IMR-90 (cell line): ENCODE data around the gene TMEM204. TPM values are rescaled to one million over a fixed set of nuclear protein-coding genes. Genes with fewer than 3 reads are reported as not detected.

Source experiments
- polyA plus RNA-seq, 3 experiments: library from polyadenylated mRNA; depleted of rRNA; stranded (reverse); fragments of >200 nt; gene quantifications; 2 replicates each; pipeline ENCODE4 v1.2.3, GENCODE V29; 2012; ENCODE audit warnings: low replicate concordance in 1 of 3
- total RNA-seq: library from RNA; depleted of rRNA; stranded (reverse); fragments of >200 nt; gene quantifications from 2 replicates; pipeline ENCODE4 v1.2.3, GENCODE V29; 2012; rRNA removed

Gene TMEM204
- total and polyA plus RNA-seq, 2 of the 4 experiments (the other 2 are of a cell fraction) = 7.0 to 12.3 TPM

Other genes with a start within 250 kb of the TMEM204 start
- gene UBE2I, start 224.0 kb upstream of the TMEM204 start, total RNA-seq = 30.8 and 45.0 TPM in 2 replicates
- 113 and 140 TPM in 2 replicates for gene UBE2I, start 224.0 kb upstream of the TMEM204 start, polyA plus RNA-seq (2012; rRNA removed)
- 0.36 and 0.56 TPM in 2 replicates for gene BAIAP3, start 200.0 kb upstream of the TMEM204 start, total RNA-seq
- 0.65 and 0.77 TPM in 2 replicates for gene BAIAP3, start 200.0 kb upstream of the TMEM204 start, polyA plus RNA-seq (2012; rRNA removed)
- gene TSR3, start 181.8 kb upstream of the TMEM204 start, total RNA-seq = 38.0 and 46.4 TPM in 2 replicates
- 52.9 and 77.8 TPM in 2 replicates for gene TSR3, start 181.8 kb upstream of the TMEM204 start, polyA plus RNA-seq (2012; rRNA removed)
- gene GNPTG, start 181.7 kb upstream of the TMEM204 start, total RNA-seq = 14.7 and 14.9 TPM in 2 replicates
- gene GNPTG, start 181.7 kb upstream of the TMEM204 start, polyA plus RNA-seq (2012; rRNA removed) = 70.8 and 85.2 TPM in 2 replicates
- gene UNKL, start 119.0 kb upstream of the TMEM204 start, total RNA-seq = 3.6 and 4.1 TPM in 2 replicates
- gene UNKL, start 119.0 kb upstream of the TMEM204 start, polyA plus RNA-seq (2012; rRNA removed) = 13.3 and 15.1 TPM in 2 replicates
- gene UQCC4, start 112.9 kb upstream of the TMEM204 start, total RNA-seq = 15.1 and 18.1 TPM in 2 replicates
- gene UQCC4, start 112.9 kb upstream of the TMEM204 start, polyA plus RNA-seq (2012; rRNA removed) = 17.2 and 21.2 TPM in 2 replicates
- not detected in 2 replicates for gene PERCC1, start 102.6 kb upstream of the TMEM204 start, total RNA-seq
- not detected in 2 replicates for gene PERCC1, start 102.6 kb upstream of the TMEM204 start, polyA plus RNA-seq (2012; rRNA removed)
- under 0.01 TPM in 1 of 2 replicates, not detected in the other for gene CCDC154, start 89.1 kb upstream of the TMEM204 start, total RNA-seq
- 0.09 TPM in 1 of 2 replicates, not detected in the other for gene CCDC154, start 89.1 kb upstream of the TMEM204 start, polyA plus RNA-seq (2012; rRNA removed)
- gene CLCN7, start 58.6 kb upstream of the TMEM204 start, total RNA-seq = 10.8 TPM in 2 replicates
- gene CLCN7, start 58.6 kb upstream of the TMEM204 start, polyA plus RNA-seq (2012; rRNA removed) = 45.2 and 52.9 TPM in 2 replicates
- not detected in 2 replicates for gene PTX4, start 44.7 kb upstream of the TMEM204 start, total RNA-seq
- gene PTX4, start 44.7 kb upstream of the TMEM204 start, polyA plus RNA-seq (2012; rRNA removed) = 0.07 TPM in 1 of 2 replicates, not detected in the other
- gene TELO2, start 40.3 kb upstream of the TMEM204 start, total RNA-seq = 5.8 and 6.6 TPM in 2 replicates
- 26.6 and 28.2 TPM in 2 replicates for gene TELO2, start 40.3 kb upstream of the TMEM204 start, polyA plus RNA-seq (2012; rRNA removed)
- gene IFT140, start 78.4 kb downstream of the TMEM204 start, total RNA-seq = 20.3 and 24.2 TPM in 2 replicates
- 8.4 and 9.2 TPM in 2 replicates for gene IFT140, start 78.4 kb downstream of the TMEM204 start, polyA plus RNA-seq (2012; rRNA removed)
- gene CRAMP1, start 78.7 kb downstream of the TMEM204 start, total RNA-seq = 3.2 and 3.9 TPM in 2 replicates
- gene CRAMP1, start 78.7 kb downstream of the TMEM204 start, polyA plus RNA-seq (2012; rRNA removed) = 11.9 and 12.0 TPM in 2 replicates
- 40.0 and 48.0 TPM in 2 replicates for gene JPT2, start 144.6 kb downstream of the TMEM204 start, total RNA-seq
- 41.5 and 57.2 TPM in 2 replicates for gene JPT2, start 144.6 kb downstream of the TMEM204 start, polyA plus RNA-seq (2012; rRNA removed)
- gene MAPK8IP3, start 172.5 kb downstream of the TMEM204 start, total RNA-seq = 15.6 and 17.0 TPM in 2 replicates
- gene MAPK8IP3, start 172.5 kb downstream of the TMEM204 start, polyA plus RNA-seq (2012; rRNA removed) = 69.1 and 73.0 TPM in 2 replicates
- 12.7 and 15.3 TPM in 2 replicates for gene NME3, start 237.9 kb downstream of the TMEM204 start, total RNA-seq
- 41.2 and 61.6 TPM in 2 replicates for gene NME3, start 237.9 kb downstream of the TMEM204 start, polyA plus RNA-seq (2012; rRNA removed)
- 1.3 and 1.4 TPM in 2 replicates for gene EME2, start 239.1 kb downstream of the TMEM204 start, total RNA-seq
- 9.6 and 11.1 TPM in 2 replicates for gene EME2, start 239.1 kb downstream of the TMEM204 start, polyA plus RNA-seq (2012; rRNA removed)
- 68.5 and 73.3 TPM in 2 replicates for gene MRPS34, start 239.5 kb downstream of the TMEM204 start, total RNA-seq
- 80.4 and 87.2 TPM in 2 replicates for gene MRPS34, start 239.5 kb downstream of the TMEM204 start, polyA plus RNA-seq (2012; rRNA removed)
- 9.1 and 10.6 TPM in 2 replicates for gene SPSB3, start 248.9 kb downstream of the TMEM204 start, total RNA-seq
- gene SPSB3, start 248.9 kb downstream of the TMEM204 start, polyA plus RNA-seq (2012; rRNA removed) = 30.8 and 34.0 TPM in 2 replicates
- 51.1 and 131 TPM in 2 replicates for gene NUBP2, start 249.3 kb downstream of the TMEM204 start, total RNA-seq
- gene NUBP2, start 249.3 kb downstream of the TMEM204 start, polyA plus RNA-seq (2012; rRNA removed) = 62.6 and 75.9 TPM in 2 replicates